Measurements from ENCODE around the gene PMM1. TPM values are rescaled to one million over a fixed set of nuclear protein-coding genes. Genes with fewer than 3 reads are reported as not detected.

The PMM1 gene
- total and polyA plus RNA-seq, 12 donors: 13.8 to 43.5 (median 21.9) TPM

DNA sequence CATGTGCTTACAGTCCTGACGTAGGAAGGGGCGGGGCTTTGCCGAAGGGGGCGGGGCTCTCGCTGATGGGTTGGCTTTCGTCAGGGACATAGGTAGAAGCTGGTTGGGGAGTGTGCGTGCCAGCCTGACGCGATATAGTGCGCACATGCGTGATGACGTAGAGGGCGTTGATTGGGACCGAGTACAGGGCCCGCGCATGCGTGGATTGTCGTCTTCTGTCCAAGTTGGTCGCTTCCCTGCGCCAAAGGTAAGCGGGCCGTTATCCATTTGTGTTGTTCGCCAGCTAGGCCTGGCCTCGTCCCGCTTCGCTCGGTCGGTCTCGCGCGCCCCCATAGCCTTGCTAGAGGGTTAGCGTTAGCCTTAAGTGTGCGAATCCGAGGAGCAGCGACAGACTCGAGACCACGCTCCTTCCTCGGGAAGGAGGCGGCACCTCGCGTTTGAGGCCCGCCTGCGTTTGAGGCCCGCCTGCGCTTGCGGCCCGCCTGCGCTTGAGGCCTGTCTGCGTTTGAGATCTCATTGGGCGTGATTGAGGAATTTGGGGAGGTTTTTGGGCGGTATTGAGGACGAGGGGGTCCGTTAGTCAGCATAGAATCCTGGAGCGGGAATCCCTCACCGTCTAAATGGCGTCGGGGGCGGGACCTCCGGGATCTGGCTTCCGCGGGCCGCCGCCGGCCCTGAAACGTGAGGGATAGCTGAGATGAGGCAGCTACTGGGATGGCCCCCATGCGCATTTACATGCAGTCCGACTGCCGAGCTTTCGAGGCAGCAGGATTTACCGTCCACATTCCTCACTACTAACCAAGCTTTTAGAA, 31.7 kb upstream of the PMM1 start, which contains the start of gene XRCC6:
Gene XRCC6 (plus strand): TSS at position 197 of the 812 bp plus-strand sequence. CDS start 710 bp downstream, outside the sequence.
- no peaks in the 10 kb centered on the region for H3K27me3 ChIP-seq
- H3K9me3 ChIP-seq: no peaks in the 10 kb centered on the region
- TF ChIP-seq, protein P1, sequence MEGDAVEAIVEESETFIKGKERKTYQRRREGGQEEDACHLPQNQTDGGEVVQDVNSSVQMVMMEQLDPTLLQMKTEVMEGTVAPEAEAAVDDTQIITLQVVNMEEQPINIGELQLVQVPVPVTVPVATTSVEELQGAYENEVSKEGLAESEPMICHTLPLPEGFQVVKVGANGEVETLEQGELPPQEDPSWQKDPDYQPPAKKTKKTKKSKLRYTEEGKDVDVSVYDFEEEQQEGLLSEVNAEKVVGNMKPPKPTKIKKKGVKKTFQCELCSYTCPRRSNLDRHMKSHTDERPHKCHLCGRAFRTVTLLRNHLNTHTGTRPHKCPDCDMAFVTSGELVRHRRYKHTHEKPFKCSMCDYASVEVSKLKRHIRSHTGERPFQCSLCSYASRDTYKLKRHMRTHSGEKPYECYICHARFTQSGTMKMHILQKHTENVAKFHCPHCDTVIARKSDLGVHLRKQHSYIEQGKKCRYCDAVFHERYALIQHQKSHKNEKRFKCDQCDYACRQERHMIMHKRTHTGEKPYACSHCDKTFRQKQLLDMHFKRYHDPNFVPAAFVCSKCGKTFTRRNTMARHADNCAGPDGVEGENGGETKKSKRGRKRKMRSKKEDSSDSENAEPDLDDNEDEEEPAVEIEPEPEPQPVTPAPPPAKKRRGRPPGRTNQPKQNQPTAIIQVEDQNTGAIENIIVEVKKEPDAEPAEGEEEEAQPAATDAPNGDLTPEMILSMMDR (IDR thresholded peaks at IDR 0.05): no peak
- H3K36me3 ChIP-seq: peaks cover 0 to 45% (median 29%) of the 10 kb centered on the region in 9 donors
- peak; percentile 97 to 99 (median 98) for ATAC-seq
- peak; percentile 100 for DNase-seq
- 0% methylated on average over 70 of the region's 70 CpGs for WGBS, 2 donors
- H3K4me1 ChIP-seq: peaks cover 10 to 54% (median 39%) of the 10 kb centered on the region in 9 donors
- H3K27ac ChIP-seq: peak within 1 kb of the TSS; percentile 89 to 99 (median 96)
- H3K4me3 ChIP-seq: peak within 1 kb of the TSS; percentile 75 to 99 (median 87)
- intact Hi-C loops (cut with DNase I): loop anchor here in 1 of 10 donors (1.0 kb wide), 1 partner anchor 77 kb away; the partner anchor contains the start of gene POLR3H

DNA sequence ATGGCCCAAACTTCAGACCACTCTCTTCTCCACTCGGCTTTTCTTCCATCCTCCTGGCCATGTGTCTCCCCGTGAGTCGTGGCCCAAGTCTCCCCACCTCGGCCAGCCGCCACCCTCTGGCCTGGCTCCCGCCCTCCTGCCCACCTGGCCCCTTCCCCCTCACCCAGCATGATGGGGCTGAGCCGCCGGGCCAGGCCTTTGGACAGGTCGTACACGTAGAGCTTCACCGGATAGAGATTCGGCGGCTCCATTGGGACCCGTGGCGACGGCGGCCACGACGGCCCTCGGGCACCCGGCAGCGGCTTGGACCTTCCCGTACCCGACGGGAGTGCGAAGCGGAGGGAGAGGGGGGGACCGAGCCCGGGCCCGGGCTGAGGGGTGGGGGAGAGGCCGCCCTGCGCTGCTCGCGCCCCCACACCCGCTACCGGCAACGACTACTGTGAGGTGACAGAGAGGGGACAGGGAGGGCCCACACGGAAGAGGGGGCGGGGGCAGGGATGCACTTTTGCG, 31.0 kb upstream of the PMM1 start, which contains the start of gene DESI1:
Gene DESI1 (minus strand): TSS at position 455 of the 510 bp plus-strand sequence. CDS start 204 bp downstream, at position 251.
- no peak for DNase-seq
- Histone ChIP-seq H3K9me3 (no peaks in the 10 kb centered on the region), H3K27ac (peak within 1 kb of the TSS; percentile 89 to 99 (median 96)), H3K4me1 (peaks cover 10 to 54% (median 36%) of the 10 kb centered on the region in 9 donors), H3K36me3 (peaks cover 0 to 39% (median 25%) of the 10 kb centered on the region in 9 donors), H3K4me3 (peak within 1 kb of the TSS; percentile 75 to 99 (median 87)), H3K27me3 (no peaks in the 10 kb centered on the region)
- ATAC-seq: peak in 2 of 8 donors; percentile 24 to 70
- TF ChIP-seq, protein P1 (IDR thresholded peaks at IDR 0.05): no peak
- intact Hi-C loops (cut with DNase I): loop anchor here in 2 of 10 donors (1.0 kb wide), 2 partner anchors 68 to 76 kb away; partner anchors contain the start of genes POLR3H (in 1 of the 2) and SNU13 (in 1 of the 2)
- WGBS, 2 donors: 0% methylated on average over 40 of the region's 40 CpGs

DNA sequence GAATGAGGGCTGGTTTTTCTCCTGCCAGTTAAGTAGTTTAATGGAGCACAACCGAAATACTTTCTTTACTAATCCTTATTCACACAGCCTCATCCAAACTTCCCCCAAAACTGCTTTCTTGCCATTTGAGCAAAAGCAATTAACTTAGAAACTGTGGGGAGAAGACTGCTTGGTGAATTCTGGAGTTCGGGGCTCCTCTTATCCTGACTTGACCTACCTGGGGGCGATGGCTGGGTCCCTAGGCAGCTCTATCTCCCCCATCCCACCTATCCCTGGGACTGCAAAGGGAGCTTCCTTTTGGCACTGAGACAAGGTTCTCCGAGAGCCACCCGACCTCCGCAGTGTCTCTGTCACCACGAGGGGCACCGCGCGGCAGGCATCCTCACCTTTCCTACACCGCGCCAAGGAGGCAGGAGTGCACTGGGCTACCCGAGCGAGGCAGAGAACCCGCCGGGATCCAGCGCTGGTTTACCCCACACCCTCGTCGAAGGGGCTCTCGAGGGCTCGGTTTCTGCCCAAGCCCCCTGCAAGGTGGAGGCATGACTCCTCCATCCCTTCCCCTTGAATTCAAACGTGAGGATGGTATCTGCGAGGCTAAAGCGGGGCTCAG, 30.4 kb upstream of the PMM1 start:
- intact Hi-C loops (cut with DNase I): loop anchor here in 1 of 10 donors (1.0 kb wide), 1 partner anchor 68 kb away; the partner anchor contains the start of gene SNU13

More for the DNA sequence above, 30.4 kb upstream of the PMM1 start:
- peak in 5 of 8 donors; percentile 9 to 53 (median 21) for ATAC-seq
- peak; percentile 20 to 32 for DNase-seq
- H3K4me3 ChIP-seq: peak overlapping the region; percentile 75 to 99 (median 87)
- no peaks in the 10 kb centered on the region for H3K9me3 ChIP-seq
- H3K27me3 ChIP-seq: no peaks in the 10 kb centered on the region
- peak overlapping the region; percentile 84 to 99 (median 95) for H3K27ac ChIP-seq
- WGBS, 2 donors: 3% methylated on average over 24 of the region's 24 CpGs
- TF ChIP-seq, protein P1 (IDR thresholded peaks at IDR 0.05): peak in 1 of 9 donors; percentile 8
- peaks cover 10 to 54% (median 36%) of the 10 kb centered on the region in 9 donors for H3K4me1 ChIP-seq
- H3K36me3 ChIP-seq: peaks cover 0 to 33% (median 21%) of the 10 kb centered on the region in 9 donors

All from heart right ventricle (tissue), 16 donors.